ENCODE results near the gene NLRC5. TPM values are rescaled to one million over a fixed set of nuclear protein-coding genes. Genes with fewer than 3 reads are reported as not detected.

Gene NLRC5
- total RNA-seq, 2 experiments from 2014 or later: 199 to 305 TPM

GRCh38 chr16:57118461-57119084 is 129.2 kb downstream of the NLRC5 start:
- BruUV-seq (replicated peaks): no TSS peak
- H3K36me3 ChIP-seq (ENCODE audit: insufficient read depth, low read length): peaks cover 8% of the 10 kb centered on the region
- no peak overlapping the region for H3K4me3 ChIP-seq (ENCODE audit: low read depth, low read length, poor library complexity, severe bottlenecking)
- H3K4me2 ChIP-seq (ENCODE audit: low read length): no peak overlapping the region
- H3K9me2 ChIP-seq (ENCODE audit: insufficient read depth, low read length): no peaks in the 10 kb centered on the region
- CTCF ChIA-PET (ENCODE audit: unreplicated experiment): no interaction called here
- intact Hi-C loops (cut with micrococcal nuclease; ENCODE audit: unreplicated experiment): no loop called here
- H3K79me2 ChIP-seq (ENCODE audit: insufficient read depth, low read depth, low read length): no peaks in the 10 kb centered on the region
- POLR2A ChIA-PET: interaction anchor here (1.6 kb wide), 1 partner anchor 16 kb away, joined by 3 read pairs; no protein-coding TSS in a partner anchor
- peaks cover 26% of the 10 kb centered on the region for H3K4me1 ChIP-seq (ENCODE audit: insufficient read depth, low read length, poor library complexity, severe bottlenecking)
- H3K27ac ChIP-seq (ENCODE audit: low read depth, low read length, poor library complexity, severe bottlenecking): no peak overlapping the region
- H3K9me3 ChIP-seq (ENCODE audit: low read length): no peaks in the 10 kb centered on the region
- TF ChIP-seq EZH2phosphoT487 (IDR thresholded peaks at IDR 0.05; ENCODE audit: borderline replicate concordance, low read depth, low read length): no peak
- no peaks in the 10 kb centered on the region for H4K20me1 ChIP-seq (ENCODE audit: insufficient read depth, low read length)
- no peak for DNase-seq (ENCODE audit: low spot score)
- H2AFZ ChIP-seq (ENCODE audit: low read length): no peak overlapping the region

GRCh38 chr16:57123216-57123973 is 134.0 kb downstream of the NLRC5 start:
- no peak for TF ChIP-seq CTCF (conservative IDR thresholded peaks at IDR 0.05; ENCODE audit: low read length)
- no peak for TF ChIP-seq EZH2phosphoT487 (IDR thresholded peaks at IDR 0.05; ENCODE audit: borderline replicate concordance, low read depth, low read length)
- Histone ChIP-seq H3K27ac (ENCODE audit: low read depth, low read length, poor library complexity, severe bottlenecking) (no peak overlapping the region), H4K20me1 (ENCODE audit: insufficient read depth, low read length) (no peaks in the 10 kb centered on the region), H3K4me1 (ENCODE audit: insufficient read depth, low read length, poor library complexity, severe bottlenecking) (peaks cover 23% of the 10 kb centered on the region), H3K36me3 (ENCODE audit: insufficient read depth, low read length) (peaks cover 4% of the 10 kb centered on the region), H3K79me2 (ENCODE audit: insufficient read depth, low read depth, low read length) (no peaks in the 10 kb centered on the region), H3K9me3 (ENCODE audit: low read length) (no peaks in the 10 kb centered on the region), H2AFZ (ENCODE audit: low read length) (no peak overlapping the region), H3K4me3 (ENCODE audit: low read depth, low read length, poor library complexity, severe bottlenecking) (no peak overlapping the region), H3K9me2 (ENCODE audit: insufficient read depth, low read length) (no peaks in the 10 kb centered on the region), H3K4me2 (ENCODE audit: low read length) (peak overlapping the region; percentile 33; the same call in 1 of the 2 replicates)
- no TSS peak for BruUV-seq (replicated peaks)
- intact Hi-C loops (cut with micrococcal nuclease; ENCODE audit: unreplicated experiment): no loop called here
- no peak for DNase-seq (ENCODE audit: low spot score)
- POLR2A ChIA-PET: no interaction called here
- CTCF ChIA-PET (ENCODE audit: unreplicated experiment): no interaction called here

- Histone ChIP-seq H3K4me1 (ENCODE audit: insufficient read depth, low read length, poor library complexity, severe bottlenecking) (peaks cover 23% of the 10 kb centered on the region), H3K9me3 (ENCODE audit: low read length) (no peaks in the 10 kb centered on the region), H3K4me3 (ENCODE audit: low read depth, low read length, poor library complexity, severe bottlenecking) (no peak overlapping the region), H2AFZ (ENCODE audit: low read length) (no peak overlapping the region), H3K9me2 (ENCODE audit: insufficient read depth, low read length) (no peaks in the 10 kb centered on the region), H3K36me3 (ENCODE audit: insufficient read depth, low read length) (peaks cover 4% of the 10 kb centered on the region), H3K4me2 (ENCODE audit: low read length) (peak overlapping the region; percentile 33; the same call in 1 of the 2 replicates), H4K20me1 (ENCODE audit: insufficient read depth, low read length) (no peaks in the 10 kb centered on the region), H3K27ac (ENCODE audit: low read depth, low read length, poor library complexity, severe bottlenecking) (no peak overlapping the region), H3K79me2 (ENCODE audit: insufficient read depth, low read depth, low read length) (no peaks in the 10 kb centered on the region)
- TF ChIP-seq CTCF (conservative IDR thresholded peaks at IDR 0.05; ENCODE audit: low read length) (no peak), EZH2phosphoT487 (IDR thresholded peaks at IDR 0.05; ENCODE audit: borderline replicate concordance, low read depth, low read length) (no peak)
- BruUV-seq (replicated peaks): no TSS peak
- ChIA-PET CTCF (ENCODE audit: unreplicated experiment) (no interaction called here), POLR2A (no interaction called here)
- DNase-seq (ENCODE audit: low spot score): no peak
- intact Hi-C loops (cut with micrococcal nuclease; ENCODE audit: unreplicated experiment): no loop called here
Observed at GRCh38 chr16:57123974-57124674, 134.8 kb downstream of the NLRC5 start.
